BJ (cell line): ENCODE results near the gene PKD1L1. TPM values are rescaled to one million over a fixed set of nuclear protein-coding genes. Genes with fewer than 3 reads are reported as not detected.
"Not testable (repeated sequence)": the region's sequence is repeated elsewhere in the genome, so short reads cannot be mapped to it uniquely, and the experiment has no call there.

Source experiments
- CTCF ChIA-PET: fragments of 350-600 bp; formaldehyde crosslinking; extraction: SDS; loops from one replicate; lab custom pipeline; 2021; ENCODE audit warnings: antibody characterized with exemption, inconsistent platforms; lab: Yijun Ruan, JAX
- POLR2A ChIA-PET: fragments of 300-600 bp; sonication (Branson Sonifier 250); formaldehyde crosslinking; extraction: SDS; loops from one replicate; lab custom pipeline; 2021; ENCODE audit warnings: antibody characterized with exemption; lab: Charles Lee
- DNase-seq: peaks from one replicate; pipeline ENCODE4 v3.0.0-alpha.2; 2011; ENCODE audit warnings: low read depth
- H3K27me3 ChIP-seq: 2 replicates; pipeline ENCODE4 v1.6.0; 2011; ENCODE audit warnings: low read length; ENCODE audit not compliant: control insufficient read depth, insufficient read depth
- H3K36me3 ChIP-seq: 2 replicates; pipeline ENCODE4 v1.5.1; 2011; ENCODE audit warnings: low read length; ENCODE audit not compliant: control insufficient read depth, insufficient read depth
- H3K4me3 ChIP-seq: 2 replicates; pipeline ENCODE4 v1.5.1; 2011; ENCODE audit warnings: low read depth, mild to moderate bottlenecking, control low read depth, low read length
- CTCF ChIP-seq: IDR thresholded peaks from 2 replicates; pipeline ENCODE4 v1.5.1; 2011; ENCODE audit warnings: low read depth, mild to moderate bottlenecking, control low read depth, inconsistent platforms, low read length, moderate library complexity; ENCODE audit not compliant: insufficient read depth
- polyA plus RNA-seq: library from polyadenylated mRNA; depleted of rRNA; stranded (reverse); fragments of >200 nt; gene quantifications from 2 replicates; pipeline ENCODE4 v1.2.3, GENCODE V29; 2011

PKD1L1 gene
- polyA plus RNA-seq, 1 experiment = 0.13 TPM

GRCh38 chr7:47944536-47945260 is 3.6 kb downstream of the PKD1L1 start:
- TF ChIP-seq CTCF = no peak
- no peak for DNase-seq
- H3K36me3 ChIP-seq = no peaks in the 10 kb centered on the region
- ChIA-PET POLR2A (no interaction called here), CTCF (interaction anchor here (0.8 to 6.8 kb wide), 35 partner anchors 9 to 678 kb away, joined by 3 to 100 read pairs (median 5); no protein-coding TSS in a partner anchor)
- no peaks in the 10 kb centered on the region for H3K27me3 ChIP-seq
- H3K4me3 ChIP-seq = no peak overlapping the region

DNA sequence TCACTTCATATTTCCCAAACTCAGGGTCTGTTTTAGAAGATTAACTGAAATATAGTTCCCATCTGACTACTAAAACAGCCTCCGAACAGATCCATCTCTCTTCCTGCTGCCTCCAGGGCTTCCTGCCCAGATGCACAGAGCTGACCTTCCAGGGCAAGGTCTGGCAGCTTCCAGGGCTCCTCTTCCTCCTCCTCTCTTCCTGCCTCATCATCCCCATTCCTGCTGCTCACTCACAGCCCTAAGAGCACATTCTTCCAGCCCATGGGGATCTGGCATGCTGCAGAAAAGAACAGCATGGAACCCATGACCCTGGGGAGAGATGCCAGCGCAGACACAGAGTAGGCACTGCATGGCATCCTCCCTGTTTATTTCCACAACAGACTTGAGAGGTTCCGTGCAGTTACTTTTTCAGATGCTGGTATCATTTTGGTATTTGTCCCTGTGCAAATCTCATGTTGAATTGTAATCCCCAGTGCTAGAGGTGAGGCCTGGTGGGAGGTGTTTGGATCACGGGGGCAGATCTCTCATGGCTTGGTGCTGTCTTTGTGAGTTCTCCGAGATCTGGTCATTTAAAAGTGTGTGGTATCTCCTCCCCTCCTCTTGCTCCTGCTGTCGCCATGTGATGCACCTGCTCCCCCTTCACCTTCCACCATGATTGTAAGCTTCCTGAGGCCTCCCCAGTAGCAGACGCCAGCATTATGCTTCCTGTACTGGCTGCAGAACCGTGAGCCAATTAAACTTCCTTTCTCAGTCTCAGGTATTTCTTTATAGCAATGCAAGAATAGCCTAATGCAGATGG is 4.4 kb downstream of the PKD1L1 start:
- POLR2A ChIA-PET = no interaction called here
- Histone ChIP-seq H3K36me3 (no peaks in the 10 kb centered on the region), H3K4me3 (no peak overlapping the region), H3K27me3 (no peaks in the 10 kb centered on the region)
- no peak for DNase-seq
- CTCF ChIA-PET = interaction anchor here (0.6 to 6.8 kb wide), 20 partner anchors 12 to 214 kb away, joined by 3 to 100 read pairs (median 6); no protein-coding TSS in a partner anchor
- no peak for TF ChIP-seq CTCF

DNA sequence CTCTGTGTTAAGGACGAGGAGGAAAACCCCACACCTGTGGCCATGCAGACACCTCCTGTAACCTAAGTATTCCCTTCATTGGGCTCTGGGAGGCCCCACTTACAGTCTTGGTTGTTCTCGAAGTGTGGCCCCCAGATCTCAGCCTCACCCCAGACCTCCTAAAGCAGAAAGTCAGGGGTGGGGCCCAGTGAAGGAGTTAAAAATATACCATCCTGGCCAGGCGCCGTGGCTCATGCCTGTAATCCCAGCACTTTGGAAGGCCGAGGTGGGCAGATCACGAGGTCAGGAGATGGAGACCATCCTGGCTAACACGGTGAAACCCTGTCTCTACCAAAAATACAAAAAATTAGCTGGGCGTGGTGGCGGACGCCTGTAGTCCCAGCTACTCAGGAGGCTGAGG is 5.6 kb downstream of the PKD1L1 start:
- H3K27me3 ChIP-seq, POLR2A ChIA-PET, H3K4me3 ChIP-seq, H3K36me3 ChIP-seq, DNase-seq: not testable (repeated sequence)
- CTCF ChIA-PET = interaction anchor here (0.7 to 6.8 kb wide), 4 partner anchors 25 to 212 kb away, joined by 3 to 100 read pairs (median 3); no protein-coding TSS in a partner anchor

DNA sequence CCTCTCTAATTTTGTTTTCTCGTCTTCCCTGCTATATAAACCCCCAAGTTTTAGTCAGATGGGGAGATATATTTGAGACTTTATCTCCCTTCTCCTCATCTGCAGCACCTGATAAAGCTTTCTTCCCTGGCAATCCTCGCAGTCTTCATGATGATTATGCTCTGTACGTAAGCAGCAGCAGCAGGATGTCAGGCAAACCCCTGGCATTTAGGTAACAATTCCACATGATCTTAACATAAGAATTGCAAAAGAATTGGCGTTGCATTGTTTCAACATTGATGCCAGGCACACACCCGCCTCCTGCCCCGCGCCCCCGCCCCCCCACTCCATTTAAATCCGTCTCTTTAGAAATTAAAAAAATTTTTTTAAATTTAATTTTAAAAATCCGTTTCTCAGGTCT is 6.1 kb downstream of the PKD1L1 start:
- TF ChIP-seq CTCF = no peak
- H3K4me3 ChIP-seq = no peak overlapping the region
- no peaks in the 10 kb centered on the region for H3K36me3 ChIP-seq
- no peak for DNase-seq
- ChIA-PET POLR2A (no interaction called here), CTCF (interaction anchor here (0.9 to 6.8 kb wide), 3 partner anchors 168 to 219 kb away, joined by 3 to 100 read pairs (median 4); no protein-coding TSS in a partner anchor)
- no peaks in the 10 kb centered on the region for H3K27me3 ChIP-seq

GRCh38 chr7:47941136-47941844 is 7.0 kb downstream of the PKD1L1 start:
- peak; percentile 60 for DNase-seq
- no peak for TF ChIP-seq CTCF
- ChIA-PET POLR2A (interaction anchor here (0.5 to 1.0 kb wide), 2 partner anchors 150 to 243 kb away, joined by 4 to 6 read pairs; no protein-coding TSS in a partner anchor), CTCF (interaction anchor here (0.6 to 1.6 kb wide), 6 partner anchors 10 to 220 kb away, joined by 3 to 7 read pairs (median 4); no protein-coding TSS in a partner anchor)
- H3K36me3 ChIP-seq = no peaks in the 10 kb centered on the region
- H3K4me3 ChIP-seq = no peak overlapping the region
- H3K27me3 ChIP-seq = no peaks in the 10 kb centered on the region
